Measurements from ENCODE around the gene LGALS7B. TPM values are rescaled to one million over a fixed set of nuclear protein-coding genes. Genes with fewer than 3 reads are reported as not detected.
"Not testable (repeated sequence)": the region's sequence is repeated elsewhere in the genome, so short reads cannot be mapped to it uniquely, and the experiment has no call there.

LGALS7B gene
- total RNA-seq, 2 donors from 2014 or later, result not detected

GRCh38 chr19:38805180-38805579 is 16.2 kb downstream of the LGALS7B start:
- Mint-ChIP-seq H3K27me3 (ENCODE audit: insufficient read depth) (peaks cover 8% of the 10 kb centered on the region), H3K9me3 (peaks cover 11% of the 10 kb centered on the region), H3K4me1 (peaks cover 4% of the 10 kb centered on the region), H3K4me3 (no peak overlapping the region), H3K36me3 (ENCODE audit: low read depth) (no peaks in the 10 kb centered on the region), H3K27ac (no peak overlapping the region)
- no peaks in the 10 kb centered on the region for H3K9me3 ChIP-seq (ENCODE audit: control insufficient read depth, low read length)
- no peaks in the 10 kb centered on the region for H3K4me1 ChIP-seq (ENCODE audit: control insufficient read depth, insufficient read depth, low read length)
- no peak overlapping the region for H3K9ac ChIP-seq (ENCODE audit: extremely low read depth, low read length, poor library complexity, severe bottlenecking)
- no peak overlapping the region for H3K4me3 ChIP-seq (ENCODE audit: low read length)
- DNase-seq, result no peak
- H3K27me3 ChIP-seq (ENCODE audit: control insufficient read depth, insufficient read depth, low read length, poor library complexity, severe bottlenecking), result no peaks in the 10 kb centered on the region
- H3K36me3 ChIP-seq (ENCODE audit: control insufficient read depth, insufficient read depth, low read length), result no peaks in the 10 kb centered on the region
- no peak overlapping the region for H3K27ac ChIP-seq (ENCODE audit: low read depth, low read length)
- WGBS, 2 experiments (ENCODE audit: insufficient coverage in 1 of 2, insufficient read length in 1 of 2), result 75 to 94% methylated on average over 1 of the region's 1 CpG
- no peak for TF ChIP-seq CTCF (conservative IDR thresholded peaks at IDR 0.05)

- no peak for DNase-seq
- Histone ChIP-seq H3K9me3 (ENCODE audit: control insufficient read depth, low read length) (no peaks in the 10 kb centered on the region), H3K4me3 (ENCODE audit: low read length) (no peak overlapping the region), H3K27ac (ENCODE audit: low read depth, low read length) (no peak overlapping the region), H3K4me1 (ENCODE audit: control insufficient read depth, insufficient read depth, low read length) (no peaks in the 10 kb centered on the region), H3K36me3 (ENCODE audit: control insufficient read depth, insufficient read depth, low read length) (no peaks in the 10 kb centered on the region), H3K27me3 (ENCODE audit: control insufficient read depth, insufficient read depth, low read length, poor library complexity, severe bottlenecking) (no peaks in the 10 kb centered on the region), H3K9ac (ENCODE audit: extremely low read depth, low read length, poor library complexity, severe bottlenecking) (no peak overlapping the region)
- H3K4me1 Mint-ChIP-seq, result peaks cover 4% of the 10 kb centered on the region
- H3K4me3 Mint-ChIP-seq, result no peak overlapping the region
- WGBS, 2 experiments (ENCODE audit: insufficient coverage in 1 of 2, insufficient read length in 1 of 2), result 95 to 100% methylated on average over 5 to 6 of the region's 6 CpGs
- peaks cover 8% of the 10 kb centered on the region for H3K27me3 Mint-ChIP-seq (ENCODE audit: insufficient read depth)
- no peaks in the 10 kb centered on the region for H3K36me3 Mint-ChIP-seq (ENCODE audit: low read depth)
- no peak overlapping the region for H3K27ac Mint-ChIP-seq
- no peak for TF ChIP-seq CTCF (conservative IDR thresholded peaks at IDR 0.05)
- peaks cover 11% of the 10 kb centered on the region for H3K9me3 Mint-ChIP-seq
These were observed 17.4 kb downstream of the LGALS7B start for GRCh38 chr19:38806371-38806770.

- H3K36me3 ChIP-seq (ENCODE audit: control insufficient read depth, insufficient read depth, low read length); H3K4me1 ChIP-seq (ENCODE audit: control insufficient read depth, insufficient read depth, low read length); H3K9ac ChIP-seq (ENCODE audit: extremely low read depth, low read length, poor library complexity, severe bottlenecking); H3K27ac ChIP-seq (ENCODE audit: low read depth, low read length); H3K9me3 ChIP-seq (ENCODE audit: control insufficient read depth, low read length); H3K4me1 Mint-ChIP-seq; H3K27me3 Mint-ChIP-seq (ENCODE audit: insufficient read depth); H3K4me3 Mint-ChIP-seq; DNase-seq; H3K36me3 Mint-ChIP-seq (ENCODE audit: low read depth); H3K4me3 ChIP-seq (ENCODE audit: low read length); H3K27me3 ChIP-seq (ENCODE audit: control insufficient read depth, insufficient read depth, low read length, poor library complexity, severe bottlenecking): not testable (repeated sequence)
- H3K9me3 Mint-ChIP-seq, result peaks cover 11% of the 10 kb centered on the region
- 94 to 98% methylated on average over 5 to 10 of the region's 18 CpGs for WGBS, 2 experiments (ENCODE audit: insufficient coverage in 1 of 2, insufficient read length in 1 of 2)
- H3K27ac Mint-ChIP-seq, result peak overlapping the region; percentile 52
These were observed 18.5 kb downstream of the LGALS7B start for GRCh38 chr19:38807374-38808098.
